Kidney glomerular epithelial cell (primary cell): ENCODE data around the gene CBFB.

Source experiments
- DNase-seq: peaks from one replicate; lab custom pipeline; 2025; lab: John Stamatoyannopoulos, UW

Gene CBFB

DNA sequence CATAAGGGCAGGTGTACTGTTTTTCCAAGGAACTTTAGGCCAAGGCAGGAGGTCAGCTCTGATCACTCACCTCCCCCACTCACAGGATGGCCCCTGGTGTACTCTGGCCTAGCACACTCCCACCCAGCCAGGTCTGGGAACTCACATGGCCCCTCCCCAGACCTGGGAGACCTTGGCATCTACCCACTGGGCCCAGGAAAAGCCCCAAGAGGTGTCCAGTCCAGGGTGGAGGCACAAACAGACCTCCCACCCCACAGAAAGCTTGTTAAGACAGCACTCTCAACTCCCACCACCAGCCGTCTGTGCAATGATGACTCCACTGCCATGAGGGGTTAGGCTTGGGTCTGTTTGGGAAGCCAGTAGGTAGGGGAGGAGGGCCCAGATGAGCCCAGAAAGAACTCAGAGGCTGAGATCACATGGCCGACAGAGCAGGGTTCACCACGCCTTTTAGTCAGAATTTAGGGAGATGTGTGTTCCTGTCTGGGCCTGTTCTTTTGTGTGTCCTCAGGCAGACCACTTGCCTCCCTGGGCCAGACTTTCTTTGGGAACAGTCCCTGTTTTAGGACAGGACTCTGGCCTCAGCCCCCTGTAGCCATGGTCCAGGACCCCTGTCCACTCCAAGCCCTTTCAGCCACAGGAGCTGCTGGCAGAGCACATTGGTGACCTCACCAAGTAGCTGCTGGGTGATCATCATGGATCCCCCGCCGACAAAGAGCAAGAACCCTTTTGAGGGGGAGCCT, 12.1 kb upstream of the CBFB start:
- DNase-seq, result no peak

GRCh38 chr16:67017421-67017750, 11.6 kb upstream of the CBFB start:
- DNase-seq, result no peak

DNA sequence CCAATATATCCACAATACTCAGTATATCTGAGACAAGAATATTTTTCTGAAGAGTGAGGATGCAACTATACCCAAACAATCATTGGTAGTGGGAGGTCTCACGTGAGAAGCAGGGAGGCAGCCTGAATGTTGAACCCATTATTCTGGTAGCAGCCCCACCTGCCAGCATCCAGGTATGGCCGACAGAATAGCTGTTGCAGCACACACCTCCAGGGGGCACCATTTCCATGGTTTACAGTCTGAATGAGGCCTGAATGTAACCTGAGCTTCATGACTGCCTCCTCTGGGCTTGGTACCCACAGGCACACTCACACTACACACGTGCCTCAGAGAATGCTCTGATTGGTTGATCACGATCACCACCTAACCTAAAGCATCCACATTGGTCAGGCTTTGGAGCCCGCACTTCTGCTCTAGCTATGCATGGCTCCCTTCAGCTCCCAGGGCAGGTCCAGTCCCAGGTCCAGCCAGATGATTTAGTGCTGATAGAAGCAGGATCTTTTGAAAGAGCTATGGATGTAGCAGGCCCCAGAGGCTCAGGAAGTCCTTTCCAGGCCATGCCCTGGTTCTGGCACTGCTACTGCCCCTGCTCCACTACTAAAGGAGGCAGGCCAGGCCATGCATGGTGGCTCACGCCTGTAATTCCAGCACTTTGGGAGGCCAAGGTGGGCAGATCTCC, 11.0 kb upstream of the CBFB start:
- peak; percentile 92 for DNase-seq

DNA sequence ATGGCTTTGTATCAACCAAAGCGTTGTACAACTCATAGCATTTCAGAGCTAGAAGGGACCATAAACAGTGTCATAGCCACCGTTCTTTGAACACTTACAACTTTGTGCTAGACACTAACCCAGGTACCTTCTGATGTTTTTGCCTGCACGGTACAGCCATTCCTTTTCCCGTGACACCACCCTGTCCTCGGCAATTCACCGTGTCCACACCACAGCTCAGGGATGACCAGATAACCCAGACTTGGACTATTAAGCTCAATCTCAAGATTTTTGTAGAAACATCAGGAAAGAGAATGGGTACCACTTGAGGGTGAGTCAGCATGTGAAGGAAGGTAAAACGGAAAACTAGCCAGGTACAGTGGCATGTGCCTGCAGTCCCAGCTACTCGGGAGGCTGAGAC, 9.8 kb upstream of the CBFB start:
- DNase-seq, result no peak

DNA sequence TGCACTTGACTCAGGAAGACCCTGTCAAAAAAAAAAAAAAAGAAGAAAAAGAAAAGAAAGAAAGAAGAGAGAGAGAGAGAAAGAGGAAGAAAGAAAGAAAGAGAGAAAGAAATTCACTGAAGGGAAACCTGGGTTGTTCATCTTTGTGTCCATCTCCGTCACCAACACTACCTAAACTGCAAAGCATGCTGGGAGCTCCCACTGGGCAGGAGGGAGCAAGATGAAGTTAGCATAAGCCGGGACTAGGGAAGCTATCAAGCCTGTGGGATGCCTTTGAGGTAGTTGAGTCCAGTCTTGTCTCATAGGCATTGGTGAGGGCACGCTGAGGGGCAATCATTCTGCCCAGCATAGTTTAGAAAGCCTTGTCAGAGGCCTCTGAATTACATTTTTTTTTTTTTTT, 7.6 kb upstream of the CBFB start:
- DNase-seq, result no peak

DNA sequence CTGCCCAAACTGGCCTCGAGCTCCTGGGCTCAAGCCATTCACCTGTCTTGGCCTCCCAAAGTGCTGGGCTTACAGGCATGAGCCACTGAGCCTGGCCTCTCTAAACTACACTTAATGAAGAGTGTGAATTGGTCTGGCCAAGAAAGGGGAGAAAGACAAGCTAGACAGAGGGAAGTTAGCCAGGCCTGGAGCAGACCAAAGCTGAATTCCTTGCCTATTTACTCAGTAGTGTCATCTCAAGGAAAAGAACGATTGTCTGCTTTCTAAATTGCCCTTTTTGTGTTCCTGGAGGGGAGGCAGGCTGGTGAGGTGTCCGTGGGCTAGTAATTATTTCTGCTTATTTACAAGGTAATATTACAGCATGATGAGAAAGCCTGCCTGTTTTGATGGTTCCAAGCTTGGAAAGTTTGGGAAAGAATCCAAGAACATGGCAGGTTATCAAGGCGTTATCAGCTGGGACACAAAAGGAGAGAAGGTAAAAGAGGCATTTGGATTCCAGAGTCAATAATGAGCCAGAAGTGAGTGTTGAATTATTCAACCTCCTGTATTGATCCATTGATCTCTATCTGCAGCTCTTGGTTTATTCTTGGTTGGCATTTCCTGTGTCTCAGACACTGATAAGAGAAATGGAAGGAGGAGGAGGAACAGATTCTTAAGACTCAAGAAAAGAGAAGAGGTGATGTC, 6.3 kb upstream of the CBFB start:
- no peak for DNase-seq

GRCh38 chr16:67023689-67024088, 5.3 kb upstream of the CBFB start:
- no peak for DNase-seq

DNA sequence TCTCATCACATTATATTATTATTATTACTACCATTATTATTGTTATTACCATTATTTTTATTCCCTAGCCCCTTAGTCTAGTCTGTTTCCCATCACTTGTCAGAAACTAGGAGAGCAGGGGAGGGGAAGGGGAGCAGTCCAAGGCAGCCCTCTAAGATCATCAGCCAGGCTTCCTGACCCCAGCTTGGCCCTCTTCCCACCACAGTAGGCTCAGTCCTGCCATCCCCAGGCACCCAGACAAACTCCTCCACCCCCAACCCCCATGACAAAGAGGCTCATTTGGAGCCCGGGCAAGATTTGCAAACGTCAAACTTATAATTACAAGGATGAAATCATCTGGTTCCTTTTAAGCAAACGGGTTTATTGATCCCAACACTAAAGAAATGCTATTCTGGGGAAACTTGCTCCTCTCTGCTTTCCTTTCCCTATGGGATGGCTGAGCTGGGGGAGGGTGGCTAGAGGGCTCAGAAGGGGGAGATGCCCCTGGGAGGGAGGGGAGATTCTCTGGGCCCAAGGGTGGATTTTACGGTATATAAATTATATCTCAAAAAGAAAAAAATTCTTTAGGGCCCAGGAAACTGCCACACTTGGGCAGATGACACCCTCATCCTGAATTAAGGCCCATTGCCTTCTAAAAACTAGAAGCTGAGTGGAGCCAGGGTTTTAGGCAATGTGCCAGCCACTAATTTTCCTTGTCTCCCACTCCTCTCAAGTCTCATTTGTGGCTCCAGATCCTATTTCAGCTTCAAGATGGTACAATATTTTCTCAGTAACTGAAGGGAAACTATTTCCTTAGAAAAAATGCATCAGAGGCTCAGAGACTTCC, 4.4 kb upstream of the CBFB start:
- DNase-seq, result no peak

DNA sequence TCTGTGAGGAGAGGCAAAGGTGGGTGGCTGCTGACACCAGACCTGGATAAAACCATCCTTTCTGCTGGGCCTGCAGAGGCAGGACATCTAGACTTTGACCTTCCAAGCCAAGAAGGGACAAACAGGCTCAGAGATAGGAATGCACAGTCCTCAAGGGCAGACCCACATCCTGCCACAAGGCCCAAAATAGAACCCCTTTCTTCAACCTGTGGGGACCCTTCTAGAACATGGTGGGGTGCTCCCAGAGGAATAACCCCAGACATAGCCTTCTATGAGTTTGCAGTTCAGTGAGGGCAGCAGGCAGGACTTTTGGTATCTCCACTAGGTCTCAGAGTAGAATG, 3.8 kb upstream of the CBFB start:
- no peak for DNase-seq

- no peak for DNase-seq
Measured at GRCh38 chr16:67026570-67026969, 2.4 kb upstream of the CBFB start.

DNA sequence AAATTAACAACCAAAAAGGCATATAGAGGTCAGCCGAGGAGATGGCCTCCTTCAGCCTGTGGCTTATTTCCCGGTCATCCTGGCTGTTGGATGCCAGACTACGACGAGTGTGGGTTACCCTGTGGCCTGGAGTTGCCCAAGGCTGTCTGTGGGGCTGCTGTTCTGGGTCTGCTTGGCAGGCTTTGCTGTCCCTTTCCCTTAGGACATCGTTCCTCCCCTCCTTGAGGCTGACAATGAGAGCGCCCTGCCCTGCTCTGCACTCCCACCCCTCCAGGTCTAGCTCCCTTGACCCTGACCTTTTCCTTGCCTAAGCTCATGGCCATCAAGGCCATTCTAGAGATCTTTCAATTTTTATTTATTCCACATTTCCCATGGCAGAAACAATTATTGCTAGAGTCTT, 1.9 kb upstream of the CBFB start:
- DNase-seq, result no peak

DNA sequence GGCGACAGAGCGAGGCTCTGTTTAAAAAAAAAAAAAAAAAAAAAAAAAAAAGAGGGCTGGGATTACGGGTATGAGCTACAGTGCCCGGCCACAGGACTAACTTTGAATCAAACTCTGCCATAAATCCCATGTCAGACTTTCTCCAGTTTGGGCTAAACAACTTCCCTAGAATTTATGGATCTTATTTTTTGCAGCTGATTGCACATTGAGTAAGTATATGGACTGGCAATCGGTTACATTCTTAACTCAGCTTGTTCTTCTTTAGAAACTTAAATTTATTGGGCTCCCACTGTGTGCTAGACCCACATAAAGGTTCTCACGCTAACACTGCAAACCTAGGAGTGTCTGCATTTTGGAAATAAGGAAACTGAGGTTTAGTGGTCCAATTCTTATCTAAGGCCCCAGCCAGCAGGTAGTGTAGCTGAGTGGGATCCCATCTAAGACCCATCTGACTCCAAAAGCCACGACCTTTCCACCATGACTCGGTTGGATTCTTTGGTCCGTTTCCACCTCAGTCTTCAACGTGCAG, 718 bp upstream of the CBFB start:
- no peak for DNase-seq

DNA sequence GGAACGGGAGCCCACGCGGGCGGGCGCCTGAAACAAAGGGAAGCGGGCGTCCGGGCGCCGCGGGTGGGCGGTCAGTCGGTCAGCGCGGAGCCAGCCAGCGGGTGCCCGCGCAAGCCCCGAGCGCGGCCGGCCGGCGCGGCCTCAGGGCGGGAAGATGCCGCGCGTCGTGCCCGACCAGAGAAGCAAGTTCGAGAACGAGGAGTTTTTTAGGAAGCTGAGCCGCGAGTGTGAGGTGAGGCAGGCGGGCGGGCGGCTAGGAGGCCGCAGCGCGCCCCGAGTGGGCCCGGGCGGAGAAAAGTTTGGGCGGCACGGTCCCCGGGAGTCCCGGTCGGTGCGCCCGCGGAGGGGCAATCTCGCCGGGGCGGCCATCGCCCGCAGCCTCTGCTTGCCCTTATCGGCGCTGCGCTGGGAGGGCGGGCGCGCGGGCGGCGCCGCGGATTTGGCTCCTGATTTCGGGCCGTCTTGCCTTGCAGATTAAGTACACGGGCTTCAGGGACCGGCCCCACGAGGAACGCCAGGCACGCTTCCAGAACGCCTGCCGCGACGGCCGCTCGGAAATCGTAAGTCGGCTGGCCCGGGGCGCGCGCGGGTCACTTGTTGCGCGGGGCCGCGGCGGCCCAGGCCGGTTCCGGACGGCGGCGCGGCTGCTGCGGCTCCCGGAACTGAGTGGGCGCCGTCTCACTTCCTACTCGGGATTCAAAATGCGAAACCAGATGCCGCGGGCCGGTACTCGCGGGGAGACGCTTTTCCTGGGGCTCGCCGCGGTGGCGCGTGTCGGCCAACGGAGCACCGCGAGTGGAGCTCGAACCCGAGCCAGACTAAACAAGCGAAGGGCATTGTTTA, 526 bp downstream of the CBFB start:
- peak; percentile 39 for DNase-seq

DNA sequence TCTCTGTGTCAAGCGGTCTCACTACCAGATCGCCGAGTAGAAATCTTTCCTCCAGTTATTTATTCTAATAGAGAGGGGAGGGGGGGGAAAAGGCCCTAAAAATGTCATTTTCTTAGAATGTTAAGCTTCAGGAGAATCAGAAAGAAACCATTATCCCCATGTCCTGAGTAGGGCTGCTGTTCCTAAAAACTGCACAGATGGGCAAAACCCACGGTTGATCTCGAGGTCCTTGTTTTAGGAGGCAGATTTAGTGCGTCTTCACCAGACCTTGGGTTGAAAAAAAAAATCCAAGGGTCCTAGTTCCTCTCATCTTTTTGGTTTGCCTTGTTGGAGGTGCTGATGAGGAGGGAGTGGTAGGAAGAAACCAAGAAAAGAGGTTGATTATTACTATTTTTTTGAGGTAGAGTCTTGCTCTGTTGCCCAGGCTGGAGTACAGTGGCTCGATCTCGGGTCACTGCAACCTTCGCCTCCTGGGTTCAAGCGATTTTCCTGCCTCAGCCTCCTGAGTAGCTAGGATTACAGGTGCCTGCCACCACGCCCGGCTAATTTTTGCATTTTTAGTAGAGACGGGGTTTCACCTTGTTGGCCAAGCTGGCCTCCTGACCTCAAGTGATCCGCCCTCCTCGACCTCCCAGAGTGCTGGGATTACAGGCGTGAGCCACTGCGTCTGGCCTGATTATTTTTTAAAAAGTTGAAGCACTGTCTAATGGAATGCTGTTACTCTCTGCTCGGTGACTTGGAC, 1.4 kb downstream of the CBFB start:
- DNase-seq, result no peak

DNA sequence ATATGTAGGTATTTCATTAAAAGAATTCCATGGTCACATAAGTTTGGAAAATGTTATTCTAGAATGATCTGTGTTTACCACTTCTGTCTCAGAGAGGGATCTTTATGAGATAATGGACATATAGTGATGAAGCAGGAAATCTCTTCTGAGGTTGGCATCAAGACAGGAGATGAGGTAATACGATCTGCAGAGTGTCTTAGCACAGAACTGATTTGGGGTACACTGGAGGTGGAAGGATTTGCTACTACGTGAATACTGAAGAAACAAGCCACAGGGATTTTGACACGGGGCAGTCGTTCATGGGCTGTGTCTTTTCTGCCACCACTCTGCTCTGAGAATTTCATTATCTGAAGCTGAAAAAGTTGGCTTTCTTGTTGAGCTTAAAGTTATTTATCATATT, 5.5 kb downstream of the CBFB start:
- no peak for DNase-seq

GRCh38 chr16:67035364-67035763, 6.4 kb downstream of the CBFB start:
- DNase-seq, result no peak

- no peak for DNase-seq
Measured at GRCh38 chr16:67036323-67036741, 7.4 kb downstream of the CBFB start.

GRCh38 chr16:67039260-67040020, 10.5 kb downstream of the CBFB start:
- no peak for DNase-seq

DNA sequence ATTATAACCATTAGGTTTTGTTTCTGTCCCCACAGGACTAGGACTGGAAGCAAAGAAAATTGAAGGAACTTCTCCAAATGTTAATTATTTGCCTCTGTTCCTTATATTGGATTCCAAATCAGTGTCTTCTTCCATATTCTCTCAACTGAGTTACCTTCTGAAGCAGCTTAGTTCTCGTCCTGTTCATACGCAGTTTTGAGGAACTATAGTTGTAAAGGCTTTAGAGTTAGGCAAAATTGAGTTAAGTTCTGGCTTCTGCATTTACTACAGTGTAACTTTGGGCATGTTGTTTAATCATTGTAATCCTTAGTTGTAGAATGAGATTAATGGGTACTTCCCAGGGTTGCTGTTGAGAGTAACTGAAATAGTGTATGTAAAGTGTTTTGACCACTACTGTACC, 11.2 kb downstream of the CBFB start:
- no peak for DNase-seq

- no peak for DNase-seq
Measured at GRCh38 chr16:67040906-67041305, 12.0 kb downstream of the CBFB start.
